ENCODE data around the gene EXOSC3.

The EXOSC3 gene

DNA sequence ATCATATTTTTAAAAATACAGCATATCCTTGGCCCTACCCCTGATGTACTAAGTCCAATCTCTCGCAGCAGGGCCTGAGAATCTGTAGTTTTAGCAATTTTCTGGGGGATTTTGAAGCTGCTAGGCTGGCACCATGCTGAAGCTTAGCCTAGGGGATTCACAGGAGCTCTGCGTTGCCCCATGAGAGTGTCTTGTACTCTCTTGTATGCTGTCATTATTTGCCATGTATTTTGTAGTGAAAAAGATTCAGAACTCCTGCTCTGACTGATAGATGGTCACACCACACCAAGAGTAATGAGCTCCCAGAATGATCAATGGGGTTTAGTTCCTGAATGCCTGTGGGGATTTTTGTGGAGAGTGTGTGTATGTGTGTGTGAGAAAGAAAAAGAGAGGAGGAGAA lies 51.9 kb downstream of the EXOSC3 start:
- DNase-seq: no peak

DNA sequence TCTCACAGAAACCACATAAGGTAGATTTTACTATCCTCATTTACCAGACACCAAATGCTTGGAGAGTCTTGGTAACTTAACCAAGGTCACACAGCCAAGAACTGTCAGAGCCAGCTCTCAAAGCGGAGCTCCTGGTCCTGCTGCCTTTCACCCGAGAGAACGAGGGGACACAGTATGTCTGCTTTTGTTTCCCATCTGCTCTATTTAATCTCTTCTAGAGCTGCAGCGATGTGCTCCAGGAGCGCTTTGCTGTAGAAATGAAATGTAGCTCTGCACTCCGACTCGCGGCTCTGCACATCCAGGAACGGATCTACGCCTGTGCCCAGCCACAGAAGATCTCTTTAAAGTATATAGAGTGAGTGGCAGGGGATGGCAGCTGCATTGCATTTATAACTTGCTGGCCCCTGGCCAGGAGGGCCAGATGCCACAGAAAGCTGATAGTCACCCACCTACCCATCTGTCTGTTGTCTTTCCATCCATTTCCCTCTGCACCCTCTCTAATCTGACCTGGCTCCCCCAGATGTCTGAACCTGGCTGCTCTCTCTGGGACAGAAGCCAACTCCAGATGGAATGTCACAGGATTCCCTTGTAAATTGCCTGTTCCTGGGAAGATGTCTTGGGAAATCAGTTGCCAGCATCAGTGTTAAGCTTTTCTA lies 52.6 kb downstream of the EXOSC3 start:
- DNase-seq: no peak

DNA sequence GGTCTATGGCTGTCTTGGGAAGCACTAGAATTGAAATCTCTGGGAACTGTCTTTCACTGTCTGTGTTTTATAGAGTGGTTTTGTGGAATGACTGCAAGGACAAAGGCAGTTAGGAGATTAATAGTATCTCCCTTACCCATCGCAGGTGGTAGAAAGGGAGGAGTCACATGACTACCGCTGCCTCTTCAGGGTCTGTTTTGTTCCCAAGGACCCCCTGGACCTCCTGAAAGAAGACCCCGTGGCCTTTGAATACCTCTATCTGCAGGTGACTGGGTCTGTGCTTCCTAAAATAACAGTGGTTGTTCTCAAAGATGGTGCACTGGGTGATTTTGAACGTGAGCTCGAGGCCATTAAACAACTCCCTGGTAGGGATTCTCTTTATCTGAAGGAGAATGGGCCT lies 54.0 kb downstream of the EXOSC3 start:
- DNase-seq: no peak

- no peak for DNase-seq
Measured at GRCh38 chr9:37730256-37730655, 54.6 kb downstream of the EXOSC3 start.

Data from right kidney (tissue), 1 donor.